CD4-positive, alpha-beta T cell treated with Interleukin-4 for 4 hours (primary cell): Measurements from ENCODE around the gene ZSWIM5.
"Not testable (repeated sequence)": the region's sequence is repeated elsewhere in the genome, so short reads cannot be mapped to it uniquely, and the experiment has no call there.

Experiments
- DNase-seq: peaks from one replicate; pipeline ENCODE4 v3.0.0-alpha.2; 2020

Gene ZSWIM5

DNA sequence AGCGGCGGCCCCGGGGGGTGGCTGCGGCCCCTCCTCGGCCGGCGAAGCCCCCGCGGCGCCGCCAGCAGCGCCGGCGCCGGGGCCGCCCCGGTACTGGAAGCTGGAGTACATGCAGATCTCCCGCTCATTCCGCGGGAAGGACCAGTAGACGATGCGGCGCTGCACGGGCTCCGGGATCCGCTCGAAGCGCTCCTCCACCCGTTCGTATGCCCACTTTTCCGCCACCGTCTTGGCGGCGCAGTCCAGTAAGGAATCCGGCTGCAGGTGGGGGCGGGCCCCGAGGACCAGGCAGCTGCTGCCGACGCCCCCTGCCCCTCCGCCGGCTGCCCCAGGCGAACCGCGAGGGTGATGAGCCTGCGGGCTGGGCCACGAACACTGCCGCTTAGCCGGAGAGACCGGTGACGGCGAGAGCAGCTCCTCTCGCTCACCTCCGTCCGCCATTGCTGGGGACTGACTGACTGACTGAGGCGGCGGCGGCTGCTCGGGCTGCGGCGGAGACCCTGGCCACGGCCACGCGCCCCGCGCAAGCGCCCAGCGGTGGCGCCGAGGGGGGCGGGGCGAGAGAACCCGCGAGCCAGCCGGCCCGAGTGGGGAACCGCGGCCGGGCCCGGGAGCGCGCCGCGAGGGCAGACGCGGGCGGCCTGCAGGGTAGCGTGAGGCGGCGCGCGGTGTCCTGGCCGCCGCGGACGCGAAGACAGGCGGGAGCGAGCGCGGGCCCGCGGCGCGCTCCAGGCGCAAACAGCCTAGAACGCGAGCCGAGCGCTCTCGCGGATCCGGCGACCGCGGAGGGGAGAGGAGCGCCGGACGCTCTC is at the start of gene ZSWIM5:
Gene ZSWIM5 (minus strand): TSS at position 696 of the 812 bp plus-strand sequence. CDS start 255 bp downstream, at position 441.
- peak; percentile 57 for DNase-seq

DNA sequence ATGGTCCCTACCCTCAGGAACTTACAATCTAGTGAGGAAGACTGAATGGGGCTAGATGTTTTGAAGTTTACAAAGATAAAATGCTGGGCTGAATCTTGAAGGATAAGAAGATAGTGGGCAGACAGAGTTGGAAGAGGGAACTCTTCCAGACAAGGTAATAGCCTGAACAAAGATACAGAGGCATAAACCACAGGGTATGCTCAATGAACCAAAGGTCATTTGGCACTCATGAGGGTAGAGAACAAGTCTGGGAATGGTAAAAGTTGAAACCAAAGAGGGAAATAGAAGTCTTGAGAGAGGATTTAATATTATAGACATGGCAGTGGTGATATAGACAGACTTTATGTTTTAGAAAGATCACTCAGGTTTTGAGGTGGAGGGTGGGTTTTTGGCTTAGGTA is 48.1 kb upstream of the ZSWIM5 start:
- no peak for DNase-seq

DNA sequence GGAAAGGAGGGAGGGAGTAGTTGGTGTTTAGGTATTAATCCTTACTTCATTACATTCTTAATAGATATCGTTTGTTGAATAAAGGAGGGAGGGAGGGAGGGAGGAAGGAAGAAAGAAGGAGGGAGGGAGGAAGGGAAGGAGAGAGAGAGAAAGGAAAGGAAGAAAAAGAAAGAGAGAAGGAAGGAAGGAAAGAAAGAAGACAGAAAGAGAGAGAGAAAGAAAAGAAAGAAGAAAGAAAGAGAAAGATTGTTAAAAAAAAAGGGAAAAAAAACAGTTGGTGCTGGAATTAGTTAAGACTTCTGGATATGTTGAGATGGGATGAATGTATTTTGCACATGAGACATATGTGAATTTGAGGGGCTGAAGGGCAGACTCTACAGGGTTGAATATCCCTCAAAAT is 44.1 kb upstream of the ZSWIM5 start:
- DNase-seq, result no peak

DNA sequence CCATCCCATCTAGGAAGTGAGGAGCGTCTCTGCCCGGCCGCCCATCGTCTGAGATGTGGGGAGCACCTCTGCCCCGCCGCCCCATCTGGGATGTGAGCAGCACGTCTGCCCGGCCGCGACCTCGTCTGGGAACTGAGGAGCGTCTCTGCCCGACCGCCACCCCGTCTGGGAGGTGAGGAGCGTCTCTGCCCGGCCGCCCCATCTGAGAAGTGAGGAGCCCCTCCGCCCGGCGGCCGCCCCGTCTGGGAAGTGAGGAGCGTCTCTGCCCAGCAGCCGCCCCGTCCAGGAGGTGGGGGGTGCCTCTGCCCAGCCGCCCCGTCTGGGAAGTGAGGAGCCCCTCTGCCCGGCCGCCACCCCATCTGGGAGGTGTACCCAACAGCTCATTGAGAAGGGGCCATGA is 41.6 kb upstream of the ZSWIM5 start:
- not testable (repeated sequence) for DNase-seq

DNA sequence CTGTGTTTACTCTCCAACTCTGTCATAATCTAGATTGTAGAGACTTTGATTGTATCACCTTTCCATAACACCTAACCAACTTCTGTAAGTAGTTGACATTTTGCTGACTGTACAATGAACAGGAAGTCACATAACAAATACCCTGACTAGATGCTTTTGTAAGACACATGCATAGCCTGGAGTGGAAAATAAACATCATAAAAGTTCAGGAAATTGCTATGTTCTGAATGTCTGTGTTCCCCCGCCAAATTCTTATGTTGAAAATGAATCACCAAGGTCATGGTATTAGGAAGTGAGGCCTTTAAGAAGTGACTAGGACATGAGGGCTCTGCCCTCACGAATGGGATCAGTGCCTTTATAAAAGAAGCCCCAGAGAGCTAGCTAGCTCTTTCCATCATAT is 40.4 kb upstream of the ZSWIM5 start:
- DNase-seq, result peak; percentile 4

DNA sequence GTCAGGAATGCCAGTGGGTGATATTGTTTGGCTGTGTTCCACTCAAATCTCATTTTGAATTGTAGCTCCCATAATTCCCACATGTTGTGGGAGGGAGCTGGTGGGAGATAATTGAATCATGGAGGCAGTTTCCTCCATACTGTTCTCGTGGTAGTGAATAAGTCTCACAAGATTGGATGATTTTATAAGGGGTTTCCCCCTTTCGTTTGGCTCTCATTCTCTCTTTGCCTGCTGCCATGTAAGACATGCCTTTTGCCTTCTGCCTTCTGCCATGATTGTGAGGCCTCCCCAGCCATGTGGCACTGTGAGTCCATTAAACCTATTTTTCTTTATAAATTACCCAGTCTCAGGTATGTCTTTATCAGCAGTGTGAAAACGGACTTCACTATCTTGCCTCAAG is 40.0 kb upstream of the ZSWIM5 start:
- not testable (repeated sequence) for DNase-seq

DNA sequence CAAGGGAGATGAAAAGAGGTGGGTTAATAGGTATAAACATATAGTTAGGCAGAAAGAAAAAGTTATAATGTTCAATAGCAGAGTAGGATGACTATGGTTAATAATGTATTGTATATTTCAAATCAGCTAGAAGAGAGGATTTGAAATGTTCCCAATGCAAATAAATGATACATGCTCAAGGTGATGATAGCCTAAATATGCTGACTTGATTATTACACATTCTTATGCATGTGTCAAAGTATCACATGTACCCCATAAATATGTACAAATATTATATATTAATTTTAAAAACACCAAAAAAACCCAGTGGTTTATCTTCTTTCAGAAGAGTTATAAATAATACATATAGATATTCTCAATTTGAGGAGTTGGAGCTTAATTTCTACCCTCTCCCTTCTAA is 38.3 kb upstream of the ZSWIM5 start:
- DNase-seq, result no peak

DNA sequence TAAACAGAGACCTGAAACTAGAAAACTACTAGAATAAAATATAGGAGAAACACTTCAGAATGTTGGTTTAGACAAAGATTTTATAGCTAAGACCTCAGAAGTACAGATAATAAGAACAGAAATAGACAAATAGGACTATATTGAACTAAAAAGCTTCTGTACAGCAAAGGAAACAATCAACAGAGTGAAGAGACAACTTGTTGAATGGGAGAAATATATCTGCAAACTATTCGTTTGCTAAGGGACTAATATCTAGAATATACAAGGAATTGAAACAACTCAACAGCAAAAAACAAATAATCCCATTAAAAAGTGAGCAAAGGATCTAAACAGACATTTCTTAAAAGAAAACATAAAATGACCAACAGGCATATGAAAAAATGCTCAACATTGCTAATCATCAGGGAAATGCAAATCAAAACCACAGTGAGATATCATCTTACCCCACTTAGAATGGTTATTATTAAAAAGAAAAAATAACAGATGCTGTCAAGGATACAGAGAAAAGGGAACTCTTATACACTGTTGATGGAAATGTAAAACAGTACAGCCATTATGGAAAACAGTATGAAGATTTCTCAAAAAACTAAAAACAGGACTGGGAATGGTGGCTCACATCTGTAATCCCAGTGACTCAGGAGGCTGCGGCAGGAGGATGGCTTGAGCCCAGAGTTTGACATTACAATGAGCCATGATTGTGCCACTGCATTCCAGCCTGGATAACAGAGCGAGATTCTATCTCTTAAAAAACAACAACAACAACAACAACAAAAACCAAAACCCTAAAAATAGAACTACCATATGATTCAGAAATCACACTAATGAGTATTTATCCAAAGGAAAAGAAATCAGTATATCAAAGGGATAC is 37.3 kb upstream of the ZSWIM5 start:
- DNase-seq, result no peak

DNA sequence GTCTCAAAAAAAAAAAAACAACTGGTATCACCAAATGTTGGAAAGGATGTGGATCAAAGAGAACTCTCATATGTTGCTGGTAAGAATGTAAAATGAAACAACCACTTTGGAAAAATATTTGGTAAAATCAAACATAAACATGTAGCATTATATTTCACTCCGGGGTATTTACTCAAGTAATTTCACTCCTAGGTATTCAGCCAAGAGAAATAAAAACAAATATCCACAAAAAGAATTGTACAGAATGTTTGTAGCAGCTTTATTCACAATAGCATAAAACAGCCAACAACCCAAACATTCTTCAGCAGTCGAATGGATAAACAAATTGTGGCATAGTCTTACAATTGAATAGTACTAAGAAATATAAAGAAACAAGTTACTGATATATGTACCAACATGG is 32.4 kb upstream of the ZSWIM5 start:
- DNase-seq, result no peak

DNA sequence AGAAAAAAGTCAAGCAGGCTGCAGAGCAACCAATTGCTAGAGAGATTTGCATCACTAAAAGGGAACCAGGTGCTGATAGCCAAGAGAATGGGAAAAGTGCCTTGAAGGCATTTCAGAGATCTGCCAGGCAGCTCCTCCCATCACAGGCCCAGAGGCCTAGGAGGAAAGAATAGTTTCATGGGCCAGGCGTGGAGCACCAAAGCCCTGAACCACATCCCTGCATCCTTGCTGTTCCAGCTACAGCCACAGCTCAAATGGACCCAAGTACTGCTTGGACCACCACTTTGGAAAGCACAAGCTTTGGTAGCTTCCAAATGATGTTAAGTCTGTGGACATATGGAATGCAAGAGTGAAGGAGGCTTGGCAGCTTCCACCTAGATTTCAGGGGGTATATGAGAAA is 29.7 kb upstream of the ZSWIM5 start:
- no peak for DNase-seq

DNA sequence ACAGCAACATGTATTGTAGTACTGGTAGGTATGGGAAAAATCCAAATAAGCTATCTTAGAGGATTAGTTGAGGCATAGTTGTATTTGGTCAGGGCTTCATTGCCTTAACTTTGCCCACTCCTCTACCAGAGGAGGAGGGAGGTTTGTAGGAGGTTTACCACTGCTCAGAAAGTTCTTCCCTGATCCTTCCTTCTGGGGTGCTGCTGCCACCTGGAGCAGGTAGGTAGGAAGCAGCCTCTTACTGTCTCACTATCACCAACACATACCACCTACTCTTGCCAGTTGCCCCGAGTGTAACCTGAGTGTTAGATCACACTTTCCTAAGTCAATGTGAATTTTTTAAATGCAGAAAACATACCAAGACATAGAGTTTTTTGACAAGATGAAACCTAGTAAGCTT is 24.1 kb upstream of the ZSWIM5 start:
- DNase-seq, result no peak

DNA sequence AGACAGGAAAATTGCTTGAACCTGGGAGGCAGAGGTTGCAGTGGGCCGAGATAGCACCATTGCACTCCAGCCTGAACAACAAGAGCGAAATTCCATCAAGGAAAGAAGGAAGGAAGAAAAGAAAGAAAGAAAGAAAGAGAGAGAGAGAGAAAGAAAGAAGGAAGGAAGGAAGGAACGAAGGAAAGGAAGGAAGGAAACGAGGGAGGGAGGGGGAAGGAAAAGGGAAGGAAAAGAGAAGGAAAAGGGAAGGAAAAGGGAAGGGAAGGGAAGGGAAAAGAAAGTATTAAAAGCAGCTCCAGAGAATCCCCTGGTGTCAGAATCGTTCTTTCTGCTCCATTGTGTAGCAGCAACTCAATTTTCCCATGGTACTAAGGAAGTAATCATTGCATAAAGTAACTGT is 19.2 kb upstream of the ZSWIM5 start:
- DNase-seq, result no peak

DNA sequence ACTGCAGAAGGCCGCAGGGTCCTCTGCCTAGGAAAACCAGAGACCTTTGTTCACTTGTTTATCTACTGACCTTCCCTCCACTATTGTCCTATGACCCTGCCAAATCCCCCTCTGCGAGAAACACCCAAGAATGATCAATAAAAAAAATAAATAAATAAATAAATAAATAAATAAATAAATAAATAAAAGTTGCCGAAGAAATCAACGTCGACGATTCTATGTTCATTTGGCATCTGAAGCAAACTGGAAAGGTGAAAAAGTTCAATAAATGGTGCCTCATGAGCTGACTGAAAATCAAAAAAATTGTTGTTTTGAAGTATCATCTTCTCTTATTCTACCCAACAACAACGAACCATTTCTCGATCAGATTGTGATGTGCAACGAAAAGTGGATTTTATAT is 17.3 kb upstream of the ZSWIM5 start:
- not testable (repeated sequence) for DNase-seq

DNA sequence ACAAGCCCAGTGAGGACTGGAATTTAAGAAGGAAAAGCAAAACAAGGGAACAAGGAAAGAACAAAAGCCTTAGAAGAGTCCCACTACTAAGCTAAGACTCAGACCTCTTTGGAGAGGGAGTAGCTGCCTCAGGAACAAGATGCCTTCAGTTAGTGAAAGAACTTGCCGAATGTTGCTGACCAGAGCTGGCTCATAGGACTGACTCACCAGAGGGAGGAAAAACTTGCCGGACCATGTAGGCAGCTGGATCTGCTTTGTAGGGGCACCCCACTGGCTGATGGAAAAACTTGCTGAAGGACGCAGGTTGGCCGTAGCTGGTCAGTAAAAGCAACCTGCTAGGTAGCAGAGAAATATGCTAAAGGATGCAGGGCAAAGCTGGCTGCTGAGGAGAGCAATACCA is 15.3 kb upstream of the ZSWIM5 start:
- no peak for DNase-seq

DNA sequence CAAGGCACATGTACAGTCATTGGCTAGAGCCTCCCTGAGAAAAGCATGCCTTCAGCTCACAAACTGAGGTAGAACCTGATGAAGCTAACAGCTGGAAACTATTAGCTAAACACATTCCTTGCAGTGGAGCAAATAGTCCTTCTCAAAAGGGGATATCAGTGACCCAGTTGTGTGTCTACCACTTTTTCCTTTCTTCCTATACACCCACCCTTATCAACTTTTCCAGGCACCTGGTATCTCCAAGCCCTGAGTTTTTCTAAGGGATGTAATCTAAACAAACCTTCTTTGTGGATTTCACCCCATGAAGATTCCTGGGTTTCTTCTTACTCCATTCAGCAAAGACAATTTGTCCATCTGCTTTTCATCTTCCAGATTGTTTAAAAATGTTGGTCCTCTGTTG is 10.5 kb upstream of the ZSWIM5 start:
- no peak for DNase-seq

DNA sequence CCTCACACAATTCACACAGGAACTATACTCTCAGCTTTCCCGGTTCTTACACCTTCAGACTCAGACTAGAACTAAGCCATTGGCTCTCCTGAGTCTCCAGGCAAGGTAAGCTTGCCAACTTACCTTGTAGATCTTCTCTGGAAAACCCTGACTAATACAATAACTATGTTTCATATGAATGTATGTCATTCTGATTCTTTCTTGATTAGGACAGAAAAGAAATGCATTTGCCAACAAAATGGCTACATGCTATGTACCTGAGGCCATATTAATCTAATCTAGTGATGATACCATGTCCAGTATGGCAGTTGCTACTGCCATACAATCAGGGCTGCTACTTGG is 9.8 kb upstream of the ZSWIM5 start:
- no peak for DNase-seq

DNA sequence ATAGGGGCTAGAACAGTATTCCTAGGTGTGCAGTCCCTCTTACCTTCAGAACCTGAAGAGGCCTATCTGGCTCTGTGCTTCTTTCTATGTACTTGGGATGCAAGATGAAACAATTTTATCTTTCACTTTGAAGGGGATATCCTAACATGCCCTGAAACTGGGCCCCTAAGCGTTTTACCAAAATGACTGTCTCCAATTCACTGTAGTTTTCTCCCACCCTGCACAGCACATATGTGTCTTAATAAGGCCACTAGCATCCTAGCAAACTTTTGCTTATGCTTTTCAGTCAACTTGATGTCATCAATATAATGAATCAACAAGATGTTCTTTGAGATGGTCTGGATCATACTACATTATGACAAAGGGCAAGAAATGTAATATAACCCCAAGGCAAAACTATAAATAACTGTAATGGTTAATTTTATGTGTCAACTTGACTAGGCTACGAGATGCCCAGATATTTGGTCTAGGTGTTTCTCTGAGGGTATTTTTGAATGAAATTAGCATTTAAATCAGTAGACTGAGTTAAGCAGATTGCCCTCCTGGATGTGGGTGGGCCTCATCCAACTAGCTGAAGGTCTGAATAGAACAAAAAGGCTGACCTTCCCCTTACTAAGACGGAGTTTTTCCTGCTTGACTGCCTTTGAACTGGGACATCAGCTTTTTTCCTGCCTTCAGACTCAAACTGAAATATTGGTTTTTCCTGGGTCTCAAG is 9.2 kb upstream of the ZSWIM5 start:
- DNase-seq, result no peak

DNA sequence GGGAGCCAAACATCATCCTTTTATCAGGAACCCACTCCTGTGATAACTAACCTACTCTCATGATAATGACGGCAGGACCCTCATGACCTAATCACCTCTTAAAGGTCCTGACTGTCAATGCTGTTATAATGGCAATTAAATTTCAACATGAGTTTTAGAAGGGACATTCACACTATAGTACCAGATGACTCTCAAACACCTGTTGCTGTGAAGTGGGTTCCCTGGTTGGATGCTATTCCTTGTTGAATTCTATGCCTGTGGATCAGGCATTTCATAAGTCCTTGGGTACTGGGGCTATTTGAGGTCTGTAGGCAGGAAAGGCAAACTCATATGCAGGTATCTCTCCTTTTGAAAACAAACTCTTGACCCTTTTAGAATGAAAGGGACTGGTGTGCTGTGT is 7.5 kb upstream of the ZSWIM5 start:
- DNase-seq, result no peak

DNA sequence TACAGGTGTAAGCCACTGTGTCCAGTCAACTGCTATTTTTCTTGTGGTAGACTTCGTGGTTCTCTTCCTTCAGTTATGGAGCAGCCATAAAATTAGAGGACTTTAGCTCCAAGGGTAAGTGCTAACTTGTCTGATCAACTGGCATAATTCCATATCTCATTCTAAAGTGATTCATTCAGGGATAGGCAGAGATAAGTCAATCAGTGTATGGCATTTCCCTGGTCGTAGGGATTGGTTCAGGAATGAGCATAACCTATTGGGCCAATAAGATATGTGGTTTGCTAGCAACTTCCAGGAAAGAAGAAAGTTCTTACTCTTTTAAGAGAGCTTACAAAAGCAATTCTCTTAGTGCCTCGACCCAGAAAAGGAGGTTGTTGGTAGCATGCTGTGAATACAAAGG is 4.7 kb upstream of the ZSWIM5 start:
- no peak for DNase-seq

DNA sequence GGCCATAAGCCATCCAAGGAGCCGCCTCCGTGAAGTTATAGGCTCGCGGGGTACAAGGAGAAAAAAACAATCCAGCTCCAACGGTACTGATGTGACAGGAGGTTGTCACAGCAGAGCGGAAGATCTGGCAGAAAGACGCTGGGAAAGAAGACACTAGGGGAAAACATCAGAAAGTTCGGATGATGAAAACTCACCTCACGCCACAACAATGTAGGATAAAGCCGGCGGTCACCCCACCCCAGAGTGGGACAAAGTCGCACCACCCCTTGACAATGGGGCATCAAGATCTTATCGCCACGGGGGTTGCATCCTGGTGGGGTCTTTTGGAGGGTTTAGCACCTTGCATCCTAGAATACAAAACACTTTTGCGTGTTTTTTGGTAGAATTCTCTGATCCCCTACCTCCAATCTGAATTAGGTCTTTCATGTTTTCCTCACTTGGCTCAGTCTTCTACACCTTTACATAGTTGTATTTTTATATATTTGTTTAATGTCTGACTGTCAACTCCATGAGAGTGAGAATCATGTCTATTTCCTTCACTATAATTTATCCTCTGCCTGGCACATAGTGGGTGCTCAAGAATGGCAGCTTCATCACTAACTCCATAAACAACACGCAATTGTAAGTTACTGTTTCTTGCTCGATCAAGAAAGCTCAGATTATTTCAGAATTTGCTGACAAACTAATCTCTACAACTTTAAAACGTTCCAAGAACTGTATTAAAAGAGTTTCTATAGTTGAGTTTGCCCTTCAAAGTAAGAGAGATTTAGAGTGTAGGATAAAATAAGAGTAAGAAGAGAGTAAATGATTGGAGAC is 611 bp upstream of the ZSWIM5 start:
- no peak for DNase-seq

DNA sequence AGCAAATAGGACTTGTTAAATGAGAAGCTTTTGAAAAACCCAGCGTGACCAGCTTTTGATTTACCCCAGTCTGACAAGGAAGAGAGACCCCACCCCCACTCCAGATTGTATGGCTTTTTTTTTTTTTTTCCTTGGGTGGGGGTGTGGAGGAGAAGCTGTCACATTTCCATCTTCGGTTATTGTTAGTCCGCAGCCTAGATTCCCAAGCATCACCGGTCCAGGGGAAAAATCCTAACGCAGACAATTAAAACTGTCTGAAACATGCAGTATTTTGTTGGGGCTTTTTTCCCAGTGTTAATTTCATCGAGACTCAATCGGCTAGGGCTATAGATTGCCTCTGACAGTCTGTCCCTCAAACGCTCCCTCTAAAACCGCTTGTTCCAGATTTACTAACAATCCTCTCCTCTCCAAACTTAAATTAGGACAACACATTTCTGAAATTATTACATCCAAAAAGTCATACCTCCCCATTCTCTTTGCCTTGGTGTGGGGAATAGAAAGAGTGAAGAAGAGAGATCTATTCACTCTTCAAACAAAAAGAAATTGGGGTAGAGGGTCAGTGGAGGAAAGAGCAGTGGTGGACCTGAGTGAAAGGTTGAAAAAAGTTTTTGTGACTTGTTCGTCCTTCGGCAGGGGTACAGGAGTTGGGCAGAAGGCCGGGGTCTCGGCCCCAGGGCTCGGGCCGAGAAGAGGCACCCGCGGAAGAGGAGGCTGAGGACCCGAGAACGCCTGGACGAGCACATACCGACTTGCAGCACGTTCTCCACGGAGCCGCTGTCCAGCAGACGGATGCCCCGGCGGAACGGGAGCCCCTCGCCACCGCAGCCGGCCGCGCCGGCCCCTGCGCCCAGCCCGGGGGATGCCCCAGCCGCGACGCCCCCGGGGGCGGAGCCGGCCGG is 1.1 kb downstream of the ZSWIM5 start:
- DNase-seq, result no peak
